ENCODE measurements around the gene DSG2.

GRCh38 chr18:31487246-31488015 is 10.5 kb upstream of the DSG2 start:
- TF ChIP-seq CTCF (IDR thresholded peaks at IDR 0.05) (no peak), POLR2AphosphoS5 (IDR thresholded peaks at IDR 0.05; ENCODE audit: low read depth, low read length) (no peak), SIN3A (IDR thresholded peaks at IDR 0.05; ENCODE audit: borderline replicate concordance, insufficient read depth, low read depth, low read length) (no peak), REST (IDR thresholded peaks at IDR 0.05; ENCODE audit: insufficient read depth in 1 of 2, low read depth in 2 of 2, low read length in 1 of 2) (no peak), TCF7L2 (IDR thresholded peaks at IDR 0.05; ENCODE audit: low read depth, low read length) (no peak)

Data from Panc1 (cell line).